ENCODE results near the gene COTL1. TPM values are rescaled to one million over a fixed set of nuclear protein-coding genes. Genes with fewer than 3 reads are reported as not detected.

COTL1 gene
- polyA plus RNA-seq, 2 of the 4 experiments (the other 2 are of a cell fraction) = 89.7 to 372 TPM

GRCh38 chr16:84588991-84589390, 28.9 kb downstream of the COTL1 start (continued):
- TF ChIP-seq BCL3 (IDR thresholded peaks at IDR 0.05) (no peak), USF2 (IDR thresholded peaks at IDR 0.05) (no peak)

GRCh38 chr16:84585886-84586285, 32.0 kb downstream of the COTL1 start:
- WGBS (ENCODE audit: missing lambda C conversion rate) = 83% methylated on average over 10 of the region's 10 CpGs

GRCh38 chr16:84585467-84585866, 32.4 kb downstream of the COTL1 start:
- Histone ChIP-seq H3K4me1 (peaks cover 12% of the 10 kb centered on the region), H3K9me3 (no peaks in the 10 kb centered on the region), H3K4me2 (no peak overlapping the region), H3K27ac (no peak overlapping the region), H3K4me3 (no peak overlapping the region)
- 90% methylated on average over 6 of the region's 6 CpGs for WGBS (ENCODE audit: missing lambda C conversion rate)
- no peak for DNase-seq (ENCODE audit: low read depth in 1 of 2, low spot score in 1 of 2)
- ChIA-PET CTCF (interaction anchor here (1.5 to 2.3 kb wide), 3 partner anchors 74 to 86 kb away, joined by 4 to 11 read pairs (median 8); no protein-coding TSS in a partner anchor), POLR2A (no interaction called here)
- TF ChIP-seq ZC3H11A (IDR thresholded peaks at IDR 0.05) = no peak
- TF ChIP-seq CHD2 (IDR thresholded peaks at IDR 0.05; ENCODE audit: low read length, partially characterized antibody) = no peak
- no peak for TF ChIP-seq SMC3 (IDR thresholded peaks at IDR 0.05)
- TF ChIP-seq, protein P1, sequence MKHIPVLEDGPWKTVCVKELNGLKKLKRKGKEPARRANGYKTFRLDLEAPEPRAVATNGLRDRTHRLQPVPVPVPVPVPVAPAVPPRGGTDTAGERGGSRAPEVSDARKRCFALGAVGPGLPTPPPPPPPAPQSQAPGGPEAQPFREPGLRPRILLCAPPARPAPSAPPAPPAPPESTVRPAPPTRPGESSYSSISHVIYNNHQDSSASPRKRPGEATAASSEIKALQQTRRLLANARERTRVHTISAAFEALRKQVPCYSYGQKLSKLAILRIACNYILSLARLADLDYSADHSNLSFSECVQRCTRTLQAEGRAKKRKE (CRISPR knock-in tag; IDR thresholded peaks at IDR 0.05; ENCODE audit: low read depth) = no peak
- no peak for TF ChIP-seq HDAC2 (IDR thresholded peaks at IDR 0.05)
- TF ChIP-seq NFE2L2 (conservative IDR thresholded peaks at IDR 0.05; ENCODE audit: low read length) = no peak
- TF ChIP-seq RCOR1 (IDR thresholded peaks at IDR 0.05; ENCODE audit: low read depth, low read length) = no peak
- no peak for TF ChIP-seq FOSB (CRISPR knock-in tag; IDR thresholded peaks at IDR 0.05)
- no peak for TF ChIP-seq CTCF (IDR thresholded peaks at IDR 0.05)
- TF ChIP-seq HOXA7 (CRISPR knock-in tag; IDR thresholded peaks at IDR 0.05) = no peak
- no peak for TF ChIP-seq GATA3 (IDR thresholded peaks at IDR 0.05; ENCODE audit: borderline replicate concordance)
- no peak for FAIRE-seq
- no peak for ATAC-seq

More at GRCh38 chr16:84585886-84586285, 32.0 kb downstream of the COTL1 start:
- Histone ChIP-seq H3K4me1 (peaks cover 12% of the 10 kb centered on the region), H3K4me2 (no peak overlapping the region), H3K4me3 (no peak overlapping the region), H3K27ac (no peak overlapping the region), H3K9me3 (no peaks in the 10 kb centered on the region)
- no peak for FAIRE-seq
- POLR2A ChIA-PET = no interaction called here
- ATAC-seq = peak; percentile 42 to 79; a peak in 4 of 6 replicates
- TF ChIP-seq USF2 (IDR thresholded peaks at IDR 0.05) (peak; percentile 70), POLR2AphosphoS2 (conservative IDR thresholded peaks at IDR 0.05; ENCODE audit: low read length) (no peak)
- CTCF ChIA-PET = interaction anchor here (1.9 to 2.3 kb wide), 2 partner anchors 80 to 86 kb away, joined by 4 to 11 read pairs; no protein-coding TSS in a partner anchor
- peak; percentile 40 to 48 for DNase-seq (ENCODE audit: low read depth in 1 of 2, low spot score in 1 of 2)

GRCh38 chr16:84584678-84585077, 33.2 kb downstream of the COTL1 start:
- ChIA-PET POLR2A (no interaction called here), CTCF (interaction anchor here (0.6 to 2.3 kb wide), 6 partner anchors 22 to 87 kb away, joined by 3 to 11 read pairs (median 4); no protein-coding TSS in a partner anchor)
- TF ChIP-seq ZFP36 (IDR thresholded peaks at IDR 0.05; ENCODE audit: borderline replicate concordance, partially characterized antibody) = peak; percentile 41
- no peak for TF ChIP-seq MAFK (IDR thresholded peaks at IDR 0.05; ENCODE audit: partially characterized antibody)
- Histone ChIP-seq H3K4me3 (no peak overlapping the region), H3K27ac (no peak overlapping the region), H3K9me3 (no peaks in the 10 kb centered on the region), H3K4me2 (no peak overlapping the region), H3K4me1 (peaks cover 12% of the 10 kb centered on the region)
- ATAC-seq (no peak), FAIRE-seq (no peak), DNase-seq (ENCODE audit: low read depth in 1 of 2, low spot score in 1 of 2) (no peak)
- WGBS (ENCODE audit: missing lambda C conversion rate) = 93% methylated on average over 6 of the region's 6 CpGs

All from A549 (cell line).